Body of pancreas (tissue), 4 donors: ENCODE measurements around the gene SPRED1.

Experiments
- POLR2A ChIP-seq, 3 donors: fragments of 450-650 bp; IDR thresholded peaks; one replicate each; pipeline ENCODE4 v1.6.1; 2016; ENCODE audit warnings: antibody characterized with exemption in 3 of 3, mild to moderate bottlenecking in 2 of 3
- TF ChIP-seq, protein P1 (sequence below), 7 experiments: fragments of 450-650 bp in 4 of 7; fragments of 200-600 bp in 3 of 7; sonication (generic) in 3 of 7; IDR thresholded peaks; one replicate each; pipeline ENCODE4 v1.5.1; 2016 to 2019; ENCODE audit warnings: antibody characterized with exemption in 7 of 7

DNA sequence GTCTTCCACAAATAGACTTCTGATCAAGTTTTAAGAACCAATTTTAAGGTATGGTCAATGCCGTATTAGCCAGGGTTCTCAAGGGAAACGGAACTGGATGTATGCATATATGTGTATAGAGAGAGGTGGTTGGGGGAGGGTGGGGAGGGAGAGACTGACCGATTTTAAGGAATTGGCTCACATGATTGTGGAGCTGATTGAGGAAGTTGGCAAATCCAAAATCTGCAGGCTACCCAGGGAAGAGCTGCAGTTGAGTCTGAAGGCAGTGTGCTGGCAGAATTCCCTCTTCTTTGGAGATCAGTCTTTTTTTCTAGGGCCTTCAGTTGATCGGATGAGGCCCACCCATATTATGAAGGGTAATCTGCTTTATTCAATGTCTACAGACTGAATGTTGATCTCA is 40.8 kb upstream of the SPRED1 start:
- TF ChIP-seq, protein P1, sequence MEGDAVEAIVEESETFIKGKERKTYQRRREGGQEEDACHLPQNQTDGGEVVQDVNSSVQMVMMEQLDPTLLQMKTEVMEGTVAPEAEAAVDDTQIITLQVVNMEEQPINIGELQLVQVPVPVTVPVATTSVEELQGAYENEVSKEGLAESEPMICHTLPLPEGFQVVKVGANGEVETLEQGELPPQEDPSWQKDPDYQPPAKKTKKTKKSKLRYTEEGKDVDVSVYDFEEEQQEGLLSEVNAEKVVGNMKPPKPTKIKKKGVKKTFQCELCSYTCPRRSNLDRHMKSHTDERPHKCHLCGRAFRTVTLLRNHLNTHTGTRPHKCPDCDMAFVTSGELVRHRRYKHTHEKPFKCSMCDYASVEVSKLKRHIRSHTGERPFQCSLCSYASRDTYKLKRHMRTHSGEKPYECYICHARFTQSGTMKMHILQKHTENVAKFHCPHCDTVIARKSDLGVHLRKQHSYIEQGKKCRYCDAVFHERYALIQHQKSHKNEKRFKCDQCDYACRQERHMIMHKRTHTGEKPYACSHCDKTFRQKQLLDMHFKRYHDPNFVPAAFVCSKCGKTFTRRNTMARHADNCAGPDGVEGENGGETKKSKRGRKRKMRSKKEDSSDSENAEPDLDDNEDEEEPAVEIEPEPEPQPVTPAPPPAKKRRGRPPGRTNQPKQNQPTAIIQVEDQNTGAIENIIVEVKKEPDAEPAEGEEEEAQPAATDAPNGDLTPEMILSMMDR (IDR thresholded peaks at IDR 0.05), result no peak
- TF ChIP-seq POLR2A (IDR thresholded peaks at IDR 0.05), result no peak
